ENCODE data around the gene TTC21A. TPM values are rescaled to one million over a fixed set of nuclear protein-coding genes. Genes with fewer than 3 reads are reported as not detected.

Gene TTC21A
- total and polyA plus RNA-seq, 12 donors, result 1.2 to 35.7 (median 5.8) TPM

GRCh38 chr3:39143051-39143885, 35.8 kb downstream of the TTC21A start:
- Histone ChIP-seq H3K27ac (peak overlapping the region in 2 of 5 donors; percentile 78 to 85), H3K27me3 (no peaks in the 10 kb centered on the region), H3K4me3 (no peak overlapping the region), H3K9me3 (replicated peaks in 1 of 3) (no peaks in the 10 kb centered on the region), H3K4me1 (replicated peaks in 1 of 2) (peaks cover 47 to 59% of the 10 kb centered on the region in 2 donors), H3K36me3 (replicated peaks in 1 of 2) (peaks cover 0 to 46% of the 10 kb centered on the region in 2 donors)
- 58 to 69% (median 62%) methylated on average over 10 to 14 of the region's 14 CpGs for WGBS, 4 donors
- TF ChIP-seq POLR2A (IDR thresholded peaks at IDR 0.05), result no peak
- TF ChIP-seq, protein P1, sequence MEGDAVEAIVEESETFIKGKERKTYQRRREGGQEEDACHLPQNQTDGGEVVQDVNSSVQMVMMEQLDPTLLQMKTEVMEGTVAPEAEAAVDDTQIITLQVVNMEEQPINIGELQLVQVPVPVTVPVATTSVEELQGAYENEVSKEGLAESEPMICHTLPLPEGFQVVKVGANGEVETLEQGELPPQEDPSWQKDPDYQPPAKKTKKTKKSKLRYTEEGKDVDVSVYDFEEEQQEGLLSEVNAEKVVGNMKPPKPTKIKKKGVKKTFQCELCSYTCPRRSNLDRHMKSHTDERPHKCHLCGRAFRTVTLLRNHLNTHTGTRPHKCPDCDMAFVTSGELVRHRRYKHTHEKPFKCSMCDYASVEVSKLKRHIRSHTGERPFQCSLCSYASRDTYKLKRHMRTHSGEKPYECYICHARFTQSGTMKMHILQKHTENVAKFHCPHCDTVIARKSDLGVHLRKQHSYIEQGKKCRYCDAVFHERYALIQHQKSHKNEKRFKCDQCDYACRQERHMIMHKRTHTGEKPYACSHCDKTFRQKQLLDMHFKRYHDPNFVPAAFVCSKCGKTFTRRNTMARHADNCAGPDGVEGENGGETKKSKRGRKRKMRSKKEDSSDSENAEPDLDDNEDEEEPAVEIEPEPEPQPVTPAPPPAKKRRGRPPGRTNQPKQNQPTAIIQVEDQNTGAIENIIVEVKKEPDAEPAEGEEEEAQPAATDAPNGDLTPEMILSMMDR (IDR thresholded peaks at IDR 0.05), result no peak
- DNase-seq, result peak in 4 of 7 donors; percentile 49 to 65 (median 49)
- intact Hi-C loops (cut with DNase I), result no loop called here

DNA sequence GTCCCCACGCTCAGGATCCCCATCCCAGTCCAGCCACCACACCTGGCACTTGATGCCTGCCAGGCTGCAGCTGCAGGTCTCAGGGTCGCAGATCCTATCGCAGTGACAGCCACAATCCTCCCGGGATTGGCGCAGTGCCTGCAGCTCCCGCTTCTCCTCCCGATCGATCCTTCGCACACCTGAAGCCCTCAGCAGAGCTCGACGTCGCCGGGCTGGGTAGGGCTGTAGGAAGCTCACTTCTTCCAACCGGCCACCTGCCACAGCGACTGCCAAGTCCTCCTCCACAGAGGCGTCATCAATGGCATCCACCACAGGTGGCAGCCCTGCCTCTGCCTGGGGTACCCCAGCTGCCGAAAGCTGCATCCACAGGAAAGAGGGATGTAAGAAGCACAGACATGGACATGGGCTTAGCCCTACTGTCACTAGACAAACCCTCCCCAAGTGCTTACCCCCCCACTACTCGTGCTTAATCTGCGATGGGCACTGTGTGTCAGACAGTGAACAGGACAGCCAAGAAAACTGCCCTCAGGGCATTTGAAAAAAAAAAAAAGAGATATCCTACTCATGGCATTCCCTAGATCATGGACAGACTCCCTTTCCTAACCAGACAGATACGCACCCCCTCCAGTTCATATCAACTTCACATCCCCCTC, 36.7 kb downstream of the TTC21A start:
- Histone ChIP-seq H3K4me3 (no peak overlapping the region), H3K36me3 (replicated peaks in 1 of 2) (peaks cover 0 to 46% of the 10 kb centered on the region in 2 donors), H3K4me1 (replicated peaks in 1 of 2) (peaks cover 56 to 68% of the 10 kb centered on the region in 2 donors), H3K27ac (no peak overlapping the region), H3K9me3 (replicated peaks in 1 of 3) (no peaks in the 10 kb centered on the region), H3K27me3 (no peaks in the 10 kb centered on the region)
- intact Hi-C loops (cut with DNase I), result no loop called here
- TF ChIP-seq POLR2A (IDR thresholded peaks at IDR 0.05), result no peak
- TF ChIP-seq, protein P1 (IDR thresholded peaks at IDR 0.05), result no peak
- 80 to 83% (median 82%) methylated on average over 10 to 20 of the region's 20 CpGs for WGBS, 4 donors
- peak in 2 of 7 donors; percentile 49 to 72 for DNase-seq

GRCh38 chr3:39144748-39145380, 37.4 kb downstream of the TTC21A start:
- peaks cover 0 to 46% of the 10 kb centered on the region in 2 donors for H3K36me3 ChIP-seq (replicated peaks in 1 of 2)
- peak in 1 of 7 donors; percentile 54 for DNase-seq
- no peak overlapping the region for H3K4me3 ChIP-seq
- H3K4me1 ChIP-seq (replicated peaks in 1 of 2), result peaks cover 63 to 75% of the 10 kb centered on the region in 2 donors
- H3K27me3 ChIP-seq, result no peaks in the 10 kb centered on the region
- 88 to 95% (median 94%) methylated on average over 20 to 23 of the region's 23 CpGs for WGBS, 4 donors
- no peaks in the 10 kb centered on the region for H3K9me3 ChIP-seq (replicated peaks in 1 of 3)
- TF ChIP-seq POLR2A (IDR thresholded peaks at IDR 0.05), result no peak
- intact Hi-C loops (cut with DNase I), result loop anchor here in 1 of 2 donors (5.0 kb wide), 1 partner anchor 37 kb away; no protein-coding TSS in a partner anchor
- H3K27ac ChIP-seq, result peak overlapping the region in 2 of 5 donors; percentile 7 to 100

GRCh38 chr3:39146083-39146501, 38.6 kb downstream of the TTC21A start:
- TF ChIP-seq POLR2A (IDR thresholded peaks at IDR 0.05), result no peak
- TF ChIP-seq, protein P1 (IDR thresholded peaks at IDR 0.05), result peak in 5 of 6 experiments; percentile 20 to 55 (median 54)
- H3K9me3 ChIP-seq (replicated peaks in 1 of 3), result no peaks in the 10 kb centered on the region
- WGBS, 4 donors, result 23 to 46% (median 32%) methylated on average over 9 to 11 of the region's 11 CpGs
- intact Hi-C loops (cut with DNase I), result loop anchor here in 1 of 2 donors (5.0 kb wide), 1 partner anchor 36 kb away; no protein-coding TSS in a partner anchor
- peak overlapping the region in 4 of 5 donors; percentile 70 to 100 (median 84) for H3K27ac ChIP-seq
- peaks cover 66 to 80% of the 10 kb centered on the region in 2 donors for H3K4me1 ChIP-seq (replicated peaks in 1 of 2)
- no peak overlapping the region for H3K4me3 ChIP-seq
- peaks cover 0 to 46% of the 10 kb centered on the region in 2 donors for H3K36me3 ChIP-seq (replicated peaks in 1 of 2)
- no peaks in the 10 kb centered on the region for H3K27me3 ChIP-seq
- DNase-seq, result peak; percentile 49 to 89 (median 76)

All from adrenal gland (tissue), 12 donors.